Testis (tissue), 3 donors: ENCODE results near the gene NOS3. TPM values are rescaled to one million over a fixed set of nuclear protein-coding genes. Genes with fewer than 3 reads are reported as not detected.

ENCODE experiments used
- DNase-seq: peaks from one replicate; pipeline ENCODE4 v3.0.0-alpha.2; 2019
- H3K27ac ChIP-seq, 2 donors: fragments of 200-600 bp; sonication (generic); one replicate each; pipeline ENCODE4 v1.5.1; 2019
- H3K27me3 ChIP-seq: fragments of 200-600 bp; sonication (generic); one replicate; pipeline ENCODE4 v1.5.1; 2019
- H3K36me3 ChIP-seq: fragments of 200-600 bp; sonication (generic); one replicate; pipeline ENCODE4 v1.5.1; 2017; ENCODE audit warnings: low read depth; ENCODE audit errors: missing control alignments
- H3K4me1 ChIP-seq: fragments of 200-600 bp; sonication (generic); one replicate; pipeline ENCODE4 v1.5.1; 2019
- H3K4me3 ChIP-seq, 2 donors: fragments of 200-600 bp; sonication (generic); one replicate each; pipeline ENCODE4 v1.5.1; 2017 to 2019
- H3K9me3 ChIP-seq: fragments of 200-600 bp; sonication (generic); one replicate; pipeline ENCODE4 v1.5.1; 2017
- POLR2A ChIP-seq: fragments of 450-650 bp; IDR thresholded peaks from one replicate; pipeline ENCODE4 v1.6.1; 2017; ENCODE audit warnings: antibody characterized with exemption, mild to moderate bottlenecking, moderate library complexity
- WGBS, 2 donors: methylation state at CpG; one replicate each; pipeline ENCODE4 v1.1.5; 2018; 5-methylcytosine and 5-hydroxymethylcytosine counted together
- intact Hi-C: fragments of 100-400 bp; cut with DNase I; formaldehyde crosslinking; loops from one replicate; pipeline ENCODE4 v1.15.1; 2023; ENCODE audit warnings: low total_unique reads
- polyA plus RNA-seq: library from polyadenylated mRNA; stranded (reverse); fragments of 350-450 nt; fragmentation: Illumina TruSeq; extraction: RNeasy Lipid Tissue Mini Kit (QIAGEN cat#74804); gene quantifications from one replicate; pipeline ENCODE4 v1.2.3, GENCODE V29; 2014; ENCODE audit warnings: low read depth, low replicate concordance; ENCODE audit not compliant: insufficient read depth
- total RNA-seq, 2 donors: library from RNA; depleted of rRNA; stranded (reverse); fragments of >200 nt; gene quantifications; one replicate each; pipeline ENCODE4 v1.2.3, GENCODE V29; 2016
- TF ChIP-seq, protein P1 (sequence below), 3 experiments: fragments of 450-650 bp in 2 of 3; fragments of 200-600 bp in 1 of 3; sonication (generic) in 1 of 3; IDR thresholded peaks; one replicate each; pipeline ENCODE4 v1.5.1; 2016 to 2019; ENCODE audit warnings: antibody characterized with exemption in 3 of 3, mild to moderate bottlenecking in 2 of 3, moderate library complexity in 1 of 3

Gene NOS3
- total and polyA plus RNA-seq, 3 donors from 2014 or later = 19.5 to 36.6 (median 25.0) TPM

- Histone ChIP-seq H3K27ac (no peak overlapping the region), H3K4me1 (no peaks in the 10 kb centered on the region), H3K27me3 (no peaks in the 10 kb centered on the region), H3K36me3 (no peaks in the 10 kb centered on the region), H3K4me3 (no peak overlapping the region), H3K9me3 (no peaks in the 10 kb centered on the region)
- no peak for DNase-seq
- TF ChIP-seq, protein P1, sequence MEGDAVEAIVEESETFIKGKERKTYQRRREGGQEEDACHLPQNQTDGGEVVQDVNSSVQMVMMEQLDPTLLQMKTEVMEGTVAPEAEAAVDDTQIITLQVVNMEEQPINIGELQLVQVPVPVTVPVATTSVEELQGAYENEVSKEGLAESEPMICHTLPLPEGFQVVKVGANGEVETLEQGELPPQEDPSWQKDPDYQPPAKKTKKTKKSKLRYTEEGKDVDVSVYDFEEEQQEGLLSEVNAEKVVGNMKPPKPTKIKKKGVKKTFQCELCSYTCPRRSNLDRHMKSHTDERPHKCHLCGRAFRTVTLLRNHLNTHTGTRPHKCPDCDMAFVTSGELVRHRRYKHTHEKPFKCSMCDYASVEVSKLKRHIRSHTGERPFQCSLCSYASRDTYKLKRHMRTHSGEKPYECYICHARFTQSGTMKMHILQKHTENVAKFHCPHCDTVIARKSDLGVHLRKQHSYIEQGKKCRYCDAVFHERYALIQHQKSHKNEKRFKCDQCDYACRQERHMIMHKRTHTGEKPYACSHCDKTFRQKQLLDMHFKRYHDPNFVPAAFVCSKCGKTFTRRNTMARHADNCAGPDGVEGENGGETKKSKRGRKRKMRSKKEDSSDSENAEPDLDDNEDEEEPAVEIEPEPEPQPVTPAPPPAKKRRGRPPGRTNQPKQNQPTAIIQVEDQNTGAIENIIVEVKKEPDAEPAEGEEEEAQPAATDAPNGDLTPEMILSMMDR (IDR thresholded peaks at IDR 0.05) = no peak
- no peak for TF ChIP-seq POLR2A
- WGBS, 2 donors = 47 to 72% methylated on average over 13 to 14 of the region's 14 CpGs
- intact Hi-C loops = no loop called here
Measured at GRCh38 chr7:151046603-151047573, 56.1 kb downstream of the NOS3 start.

DNA sequence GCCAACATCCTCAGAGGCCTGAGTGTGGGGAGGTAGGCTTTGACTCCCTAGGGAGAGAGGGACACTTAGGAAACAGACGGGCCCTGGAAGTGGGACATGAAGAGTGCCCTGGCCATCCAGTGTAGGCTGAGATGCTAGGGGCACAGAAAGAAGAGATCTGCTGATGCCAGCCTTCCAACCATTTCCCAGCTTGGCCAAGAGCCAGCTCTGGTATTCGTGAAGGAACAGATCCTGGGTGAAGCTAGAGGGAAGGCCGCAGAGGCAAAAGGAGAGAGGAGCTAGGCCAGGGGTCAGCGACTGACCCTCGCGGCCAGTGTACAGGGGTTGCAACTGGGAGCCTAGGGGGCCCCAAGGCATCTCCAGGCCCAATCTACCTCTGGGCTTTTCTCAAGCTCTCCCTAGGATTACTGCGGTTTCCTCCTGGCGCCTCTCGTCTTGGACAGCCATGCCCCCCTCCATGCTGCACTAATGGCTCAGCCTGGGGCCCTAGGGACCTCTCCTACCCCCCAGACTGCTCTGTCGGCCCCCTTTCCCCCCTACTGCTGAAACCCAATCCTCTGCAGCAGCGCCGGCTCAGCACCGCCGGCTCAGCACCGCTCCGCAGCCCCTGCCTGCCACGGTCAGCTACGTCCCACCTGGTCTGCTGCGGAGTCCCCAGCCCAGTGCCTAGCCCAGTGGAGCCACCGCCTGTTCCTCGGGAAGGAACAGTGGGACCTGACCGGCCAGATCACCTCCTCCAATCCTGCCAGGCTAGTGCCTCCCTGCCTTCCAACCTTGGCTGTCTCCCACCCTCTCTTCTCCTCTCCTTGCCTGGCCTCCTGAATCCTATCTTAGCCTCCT is 57.4 kb downstream of the NOS3 start, which contains the start of gene ASIC3:
TSS of gene ASIC3 (plus strand) at position 556 of the 840 bp plus-strand sequence. CDS start 355 bp downstream, outside the sequence.
- WGBS, 2 donors = 77 to 81% methylated on average over 19 to 22 of the region's 22 CpGs
- intact Hi-C loops = no loop called here
- no peak for DNase-seq

GRCh38 chr7:151048911-151049463 is 58.2 kb downstream of the NOS3 start:
- intact Hi-C loops = no loop called here
- no peak for TF ChIP-seq POLR2A
- TF ChIP-seq, protein P1 (IDR thresholded peaks at IDR 0.05) = no peak
- no peaks in the 10 kb centered on the region for H3K9me3 ChIP-seq
- no peak for DNase-seq
- H3K27me3 ChIP-seq = no peaks in the 10 kb centered on the region
- H3K4me1 ChIP-seq = no peaks in the 10 kb centered on the region
- H3K4me3 ChIP-seq = no peak overlapping the region
- no peaks in the 10 kb centered on the region for H3K36me3 ChIP-seq
- 85 to 95% methylated on average over 32 to 35 of the region's 38 CpGs for WGBS, 2 donors
- H3K27ac ChIP-seq = no peak overlapping the region

More for the DNA sequence above, 57.4 kb downstream of the NOS3 start, which contains the start of gene ASIC3:
- TF ChIP-seq, protein P1 (IDR thresholded peaks at IDR 0.05) = no peak
- TF ChIP-seq POLR2A = no peak
- Histone ChIP-seq H3K9me3 (no peaks in the 10 kb centered on the region), H3K27me3 (no peaks in the 10 kb centered on the region), H3K4me3 (no peak within 1 kb of the TSS), H3K27ac (no peak within 1 kb of the TSS), H3K36me3 (no peaks in the 10 kb centered on the region), H3K4me1 (no peaks in the 10 kb centered on the region)

DNA sequence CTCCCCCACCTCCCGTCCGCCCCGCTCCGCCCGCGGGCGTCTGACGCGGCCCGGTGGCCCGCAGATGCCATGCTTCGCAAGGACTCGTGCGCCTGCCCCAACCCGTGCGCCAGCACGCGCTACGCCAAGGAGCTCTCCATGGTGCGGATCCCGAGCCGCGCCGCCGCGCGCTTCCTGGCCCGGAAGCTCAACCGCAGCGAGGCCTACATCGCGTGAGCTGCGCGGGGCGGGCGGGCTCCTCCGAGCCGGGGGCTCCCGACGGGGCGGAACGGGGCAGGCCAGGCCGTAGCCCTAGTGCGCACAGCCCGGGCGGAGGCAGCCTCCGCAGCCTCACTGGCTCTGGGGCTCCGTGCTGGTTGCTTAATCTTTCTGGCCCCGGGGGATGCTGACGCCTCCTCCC is 60.3 kb downstream of the NOS3 start:
- DNase-seq = peak; percentile 79
- H3K36me3 ChIP-seq = no peaks in the 10 kb centered on the region

More for the DNA sequence above, 60.3 kb downstream of the NOS3 start:
- Histone ChIP-seq H3K27ac (no peak overlapping the region), H3K9me3 (no peaks in the 10 kb centered on the region), H3K4me1 (no peaks in the 10 kb centered on the region), H3K4me3 (no peak overlapping the region), H3K27me3 (no peaks in the 10 kb centered on the region)
- intact Hi-C loops = no loop called here
- 2 to 15% methylated on average over 4 to 48 of the region's 50 CpGs for WGBS, 2 donors
- TF ChIP-seq, protein P1 (IDR thresholded peaks at IDR 0.05) = no peak
- no peak for TF ChIP-seq POLR2A
